Measurements from ENCODE around the gene CHRNA3.

Gene CHRNA3

GRCh38 chr15:78620527-78621421 is at the start of gene CHRNA3:
TSS of gene CHRNA3 (minus strand) at chr15:78620996. CDS start at chr15:78620794, 202 bp downstream.
- no peak for TF ChIP-seq CTCF (IDR thresholded peaks at IDR 0.05; ENCODE audit: low read depth, low read length)
- no peak for DNase-seq (ENCODE audit: extremely low read depth, low read depth)

- DNase-seq (ENCODE audit: extremely low read depth, low read depth), result no peak
- TF ChIP-seq CTCF (IDR thresholded peaks at IDR 0.05; ENCODE audit: low read depth, low read length), result no peak
Observed at GRCh38 chr15:78668987-78669386, 48.2 kb upstream of the CHRNA3 start.

- no peak for DNase-seq (ENCODE audit: extremely low read depth, low read depth)
- no peak for TF ChIP-seq CTCF (IDR thresholded peaks at IDR 0.05; ENCODE audit: low read depth, low read length)
Observed at GRCh38 chr15:78667578-78668236, 46.9 kb upstream of the CHRNA3 start.

GRCh38 chr15:78666010-78666409 is 45.2 kb upstream of the CHRNA3 start:
- DNase-seq (ENCODE audit: extremely low read depth, low read depth), result no peak
- no peak for TF ChIP-seq CTCF (IDR thresholded peaks at IDR 0.05; ENCODE audit: low read depth, low read length)

- DNase-seq (ENCODE audit: extremely low read depth, low read depth), result no peak
Observed at GRCh38 chr15:78663703-78664102, 42.9 kb upstream of the CHRNA3 start.

GRCh38 chr15:78662028-78662427 is 41.2 kb upstream of the CHRNA3 start:
- no peak for TF ChIP-seq CTCF (IDR thresholded peaks at IDR 0.05; ENCODE audit: low read depth, low read length)
- DNase-seq (ENCODE audit: extremely low read depth, low read depth), result no peak

More at GRCh38 chr15:78663703-78664102, 42.9 kb upstream of the CHRNA3 start:
- TF ChIP-seq CTCF (IDR thresholded peaks at IDR 0.05; ENCODE audit: low read depth, low read length), result no peak

GRCh38 chr15:78661001-78661400 is 40.2 kb upstream of the CHRNA3 start:
- DNase-seq (ENCODE audit: extremely low read depth, low read depth), result no peak
- TF ChIP-seq CTCF (IDR thresholded peaks at IDR 0.05; ENCODE audit: low read depth, low read length), result no peak
